ENCODE measurements around the gene CNOT4.

Gene CNOT4

GRCh38 chr7:135410543-135410942 lies 99.4 kb downstream of the CNOT4 start:
- H3K4me2 ChIP-seq (ENCODE audit: low read length): no peak overlapping the region
- TF ChIP-seq EZH2phosphoT487 (IDR thresholded peaks at IDR 0.05; ENCODE audit: low read depth) (no peak), CTCF (IDR thresholded peaks at IDR 0.05; ENCODE audit: low read depth, low read length) (no peak)
- H3K4me3 ChIP-seq (ENCODE audit: low read length): no peak overlapping the region
- H3K36me3 ChIP-seq (replicated peaks; ENCODE audit: low read depth, low read length): peaks cover 6% of the 10 kb centered on the region
- H3K79me2 ChIP-seq (ENCODE audit: low read length): no peaks in the 10 kb centered on the region
- no peak overlapping the region for H3K27ac ChIP-seq (ENCODE audit: low read length)
- peaks cover 13% of the 10 kb centered on the region for H3K4me1 ChIP-seq (ENCODE audit: low read length)
- no peak overlapping the region for H3K9ac ChIP-seq (ENCODE audit: low read length)
- peaks cover 3% of the 10 kb centered on the region; the same call in 1 of the 2 replicates for H4K20me1 ChIP-seq (ENCODE audit: insufficient read depth, low read length)
- H3K27me3 ChIP-seq (ENCODE audit: low read depth, low read length): no peaks in the 10 kb centered on the region
- no peak overlapping the region for H2AFZ ChIP-seq (ENCODE audit: low read depth, low read length)
- no peaks in the 10 kb centered on the region for H3K9me3 ChIP-seq (ENCODE audit: insufficient read depth, low read length)

- Histone ChIP-seq H4K20me1 (ENCODE audit: insufficient read depth, low read length) (peaks cover 3% of the 10 kb centered on the region; the same call in 1 of the 2 replicates), H3K79me2 (ENCODE audit: low read length) (no peaks in the 10 kb centered on the region), H2AFZ (ENCODE audit: low read depth, low read length) (no peak overlapping the region), H3K4me3 (ENCODE audit: low read length) (no peak overlapping the region), H3K9me3 (ENCODE audit: insufficient read depth, low read length) (no peaks in the 10 kb centered on the region), H3K27ac (ENCODE audit: low read length) (no peak overlapping the region), H3K9ac (ENCODE audit: low read length) (no peak overlapping the region), H3K36me3 (replicated peaks; ENCODE audit: low read depth, low read length) (peaks cover 6% of the 10 kb centered on the region), H3K4me2 (ENCODE audit: low read length) (no peak overlapping the region), H3K27me3 (ENCODE audit: low read depth, low read length) (no peaks in the 10 kb centered on the region), H3K4me1 (ENCODE audit: low read length) (peaks cover 13% of the 10 kb centered on the region)
- TF ChIP-seq CTCF (IDR thresholded peaks at IDR 0.05; ENCODE audit: low read depth, low read length) (no peak), EZH2phosphoT487 (IDR thresholded peaks at IDR 0.05; ENCODE audit: low read depth) (no peak)
These were observed 99.9 kb downstream of the CNOT4 start for GRCh38 chr7:135409845-135410542.

- Histone ChIP-seq H3K4me3 (ENCODE audit: low read length) (no peak overlapping the region), H3K4me1 (ENCODE audit: low read length) (peaks cover 13% of the 10 kb centered on the region), H3K27me3 (ENCODE audit: low read depth, low read length) (no peaks in the 10 kb centered on the region), H3K4me2 (ENCODE audit: low read length) (no peak overlapping the region), H3K36me3 (replicated peaks; ENCODE audit: low read depth, low read length) (peaks cover 6% of the 10 kb centered on the region), H3K9ac (ENCODE audit: low read length) (no peak overlapping the region), H4K20me1 (ENCODE audit: insufficient read depth, low read length) (peaks cover 3% of the 10 kb centered on the region; the same call in 1 of the 2 replicates), H3K9me3 (ENCODE audit: insufficient read depth, low read length) (no peaks in the 10 kb centered on the region), H3K79me2 (ENCODE audit: low read length) (no peaks in the 10 kb centered on the region), H3K27ac (ENCODE audit: low read length) (no peak overlapping the region), H2AFZ (ENCODE audit: low read depth, low read length) (no peak overlapping the region)
- TF ChIP-seq CTCF (IDR thresholded peaks at IDR 0.05; ENCODE audit: low read depth, low read length): no peak
- no peak for TF ChIP-seq EZH2phosphoT487 (IDR thresholded peaks at IDR 0.05; ENCODE audit: low read depth)
These were observed 102.0 kb downstream of the CNOT4 start for GRCh38 chr7:135407884-135408283.

GRCh38 chr7:135406918-135407317 lies 103.0 kb downstream of the CNOT4 start:
- Histone ChIP-seq H4K20me1 (ENCODE audit: insufficient read depth, low read length) (peaks cover 3% of the 10 kb centered on the region; the same call in 1 of the 2 replicates), H3K79me2 (ENCODE audit: low read length) (no peaks in the 10 kb centered on the region), H3K9me3 (ENCODE audit: insufficient read depth, low read length) (no peaks in the 10 kb centered on the region), H3K4me1 (ENCODE audit: low read length) (peaks cover 13% of the 10 kb centered on the region), H3K27ac (ENCODE audit: low read length) (no peak overlapping the region), H3K4me3 (ENCODE audit: low read length) (no peak overlapping the region), H3K36me3 (replicated peaks; ENCODE audit: low read depth, low read length) (peaks cover 6% of the 10 kb centered on the region), H3K9ac (ENCODE audit: low read length) (no peak overlapping the region), H2AFZ (ENCODE audit: low read depth, low read length) (no peak overlapping the region), H3K27me3 (ENCODE audit: low read depth, low read length) (no peaks in the 10 kb centered on the region), H3K4me2 (ENCODE audit: low read length) (no peak overlapping the region)
- TF ChIP-seq EZH2phosphoT487 (IDR thresholded peaks at IDR 0.05; ENCODE audit: low read depth) (no peak), CTCF (IDR thresholded peaks at IDR 0.05; ENCODE audit: low read depth, low read length) (no peak)
